NCI-H1048 (cell line): ENCODE results near the gene TFG.

ENCODE experiments used
- DNase-seq: peaks from one replicate; lab custom pipeline; 2025; lab: John Stamatoyannopoulos, UW

Gene TFG

GRCh38 chr3:100706365-100706764 is 2.9 kb upstream of the TFG start:
- no peak for DNase-seq

- DNase-seq = no peak
Observed at GRCh38 chr3:100708644-100708988, 678 bp upstream of the TFG start.

- no peak for DNase-seq
Observed at GRCh38 chr3:100709842-100710260, 557 bp downstream of the TFG start.

GRCh38 chr3:100710261-100710968 is 1.1 kb downstream of the TFG start:
- DNase-seq = no peak

- no peak for DNase-seq
Observed at GRCh38 chr3:100715176-100715575, 5.9 kb downstream of the TFG start.

GRCh38 chr3:100717063-100717462 is 7.8 kb downstream of the TFG start:
- DNase-seq = no peak

- no peak for DNase-seq
Observed at GRCh38 chr3:100717637-100718487, 8.6 kb downstream of the TFG start.

GRCh38 chr3:100719136-100719535 is 9.8 kb downstream of the TFG start:
- no peak for DNase-seq

GRCh38 chr3:100720426-100720825 is 11.1 kb downstream of the TFG start:
- no peak for DNase-seq

GRCh38 chr3:100725935-100726513 is 16.7 kb downstream of the TFG start:
- DNase-seq = no peak

- DNase-seq = no peak
Observed at GRCh38 chr3:100726706-100727105, 17.4 kb downstream of the TFG start.

- DNase-seq = no peak
Observed at GRCh38 chr3:100730524-100730923, 21.2 kb downstream of the TFG start.

- DNase-seq = no peak
Observed at GRCh38 chr3:100732435-100732834, 23.1 kb downstream of the TFG start.

GRCh38 chr3:100737334-100737733 is 28.0 kb downstream of the TFG start:
- DNase-seq = no peak

- DNase-seq = no peak
Observed at GRCh38 chr3:100740207-100740606, 30.9 kb downstream of the TFG start.

GRCh38 chr3:100743535-100743934 is 34.2 kb downstream of the TFG start:
- DNase-seq = no peak

GRCh38 chr3:100744671-100745070 is 35.4 kb downstream of the TFG start:
- DNase-seq = no peak

- DNase-seq = no peak
Observed at GRCh38 chr3:100745617-100746016, 36.3 kb downstream of the TFG start.

GRCh38 chr3:100746092-100746491 is 36.8 kb downstream of the TFG start:
- no peak for DNase-seq

GRCh38 chr3:100748220-100748619 is 38.9 kb downstream of the TFG start:
- no peak for DNase-seq

GRCh38 chr3:100748967-100749366 is 39.7 kb downstream of the TFG start:
- DNase-seq = no peak

- no peak for DNase-seq
Observed at GRCh38 chr3:100753846-100754245, 44.6 kb downstream of the TFG start.
